ENCODE measurements around the gene CD248.
"Not testable (repeated sequence)": the region's sequence is repeated elsewhere in the genome, so short reads cannot be mapped to it uniquely, and the experiment has no call there.

The CD248 gene

GRCh38 chr11:66311965-66312548 is 4.8 kb downstream of the CD248 start:
- peaks cover 19% of the 10 kb centered on the region for H3K4me1 ChIP-seq (ENCODE audit: control insufficient read depth, insufficient read depth, low read length)
- peak overlapping the region; percentile 76 for H3K27ac ChIP-seq (ENCODE audit: insufficient read depth, low read depth, low read length, poor library complexity, severe bottlenecking)
- peaks cover 17% of the 10 kb centered on the region for H3K27me3 ChIP-seq (ENCODE audit: control insufficient read depth, insufficient read depth, low read length, poor library complexity, severe bottlenecking)
- H3K9me3 ChIP-seq (ENCODE audit: control insufficient read depth, low read length) = no peaks in the 10 kb centered on the region
- WGBS, 2 experiments = 0 to 1% methylated on average over 44 of the region's 44 CpGs
- H3K4me3 ChIP-seq (ENCODE audit: insufficient read depth, low read depth, low read length) = peak overlapping the region; percentile 36
- no peaks in the 10 kb centered on the region for H3K36me3 ChIP-seq (ENCODE audit: control insufficient read depth, insufficient read depth, low read length)

GRCh38 chr11:66311470-66311964 is 5.3 kb downstream of the CD248 start:
- Histone ChIP-seq H3K9me3 (ENCODE audit: control insufficient read depth, low read length) (no peaks in the 10 kb centered on the region), H3K4me1 (ENCODE audit: control insufficient read depth, insufficient read depth, low read length) (peaks cover 13% of the 10 kb centered on the region), H3K27ac (ENCODE audit: insufficient read depth, low read depth, low read length, poor library complexity, severe bottlenecking) (peak overlapping the region; percentile 76), H3K27me3 (ENCODE audit: control insufficient read depth, insufficient read depth, low read length, poor library complexity, severe bottlenecking) (peaks cover 15% of the 10 kb centered on the region), H3K36me3 (ENCODE audit: control insufficient read depth, insufficient read depth, low read length) (no peaks in the 10 kb centered on the region), H3K4me3 (ENCODE audit: insufficient read depth, low read depth, low read length) (peak overlapping the region; percentile 36)
- 26 to 29% methylated on average over 26 of the region's 26 CpGs for WGBS, 2 experiments

GRCh38 chr11:66310803-66311440 is 5.9 kb downstream of the CD248 start:
- H3K27ac ChIP-seq (ENCODE audit: insufficient read depth, low read depth, low read length, poor library complexity, severe bottlenecking); H3K27me3 ChIP-seq (ENCODE audit: control insufficient read depth, insufficient read depth, low read length, poor library complexity, severe bottlenecking); H3K4me1 ChIP-seq (ENCODE audit: control insufficient read depth, insufficient read depth, low read length); H3K36me3 ChIP-seq (ENCODE audit: control insufficient read depth, insufficient read depth, low read length); H3K4me3 ChIP-seq (ENCODE audit: insufficient read depth, low read depth, low read length); H3K9me3 ChIP-seq (ENCODE audit: control insufficient read depth, low read length): not testable (repeated sequence)
- 89 to 91% methylated on average over 18 of the region's 18 CpGs for WGBS, 2 experiments

- Histone ChIP-seq H3K36me3 (ENCODE audit: control insufficient read depth, insufficient read depth, low read length) (no peaks in the 10 kb centered on the region), H3K4me3 (ENCODE audit: insufficient read depth, low read depth, low read length) (no peak overlapping the region), H3K9me3 (ENCODE audit: control insufficient read depth, low read length) (no peaks in the 10 kb centered on the region), H3K27me3 (ENCODE audit: control insufficient read depth, insufficient read depth, low read length, poor library complexity, severe bottlenecking) (peaks cover 8% of the 10 kb centered on the region), H3K4me1 (ENCODE audit: control insufficient read depth, insufficient read depth, low read length) (peaks cover 10% of the 10 kb centered on the region), H3K27ac (ENCODE audit: insufficient read depth, low read depth, low read length, poor library complexity, severe bottlenecking) (no peak overlapping the region)
- 93 to 94% methylated on average over 8 of the region's 8 CpGs for WGBS, 2 experiments
Measured at GRCh38 chr11:66310324-66310723, 6.5 kb downstream of the CD248 start.

- Histone ChIP-seq H3K27ac (ENCODE audit: insufficient read depth, low read depth, low read length, poor library complexity, severe bottlenecking) (no peak overlapping the region), H3K27me3 (ENCODE audit: control insufficient read depth, insufficient read depth, low read length, poor library complexity, severe bottlenecking) (peaks cover 8% of the 10 kb centered on the region), H3K4me1 (ENCODE audit: control insufficient read depth, insufficient read depth, low read length) (peaks cover 10% of the 10 kb centered on the region), H3K4me3 (ENCODE audit: insufficient read depth, low read depth, low read length) (no peak overlapping the region), H3K36me3 (ENCODE audit: control insufficient read depth, insufficient read depth, low read length) (no peaks in the 10 kb centered on the region), H3K9me3 (ENCODE audit: control insufficient read depth, low read length) (no peaks in the 10 kb centered on the region)
- 87% methylated on average over 3 of the region's 3 CpGs for WGBS, 2 experiments
Measured at GRCh38 chr11:66309475-66309874, 7.4 kb downstream of the CD248 start.

- peaks cover 4% of the 10 kb centered on the region for H3K4me1 ChIP-seq (ENCODE audit: control insufficient read depth, insufficient read depth, low read length)
- no peak overlapping the region for H3K4me3 ChIP-seq (ENCODE audit: insufficient read depth, low read depth, low read length)
- H3K27me3 ChIP-seq (ENCODE audit: control insufficient read depth, insufficient read depth, low read length, poor library complexity, severe bottlenecking) = no peaks in the 10 kb centered on the region
- H3K9me3 ChIP-seq (ENCODE audit: control insufficient read depth, low read length) = no peaks in the 10 kb centered on the region
- no peak overlapping the region for H3K27ac ChIP-seq (ENCODE audit: insufficient read depth, low read depth, low read length, poor library complexity, severe bottlenecking)
- no peaks in the 10 kb centered on the region for H3K36me3 ChIP-seq (ENCODE audit: control insufficient read depth, insufficient read depth, low read length)
- 90 to 93% methylated on average over 12 of the region's 12 CpGs for WGBS, 2 experiments
Measured at GRCh38 chr11:66302656-66303055, 14.2 kb downstream of the CD248 start.

- H3K9me3 ChIP-seq (ENCODE audit: control insufficient read depth, low read length) = no peaks in the 10 kb centered on the region
- no peak overlapping the region for H3K27ac ChIP-seq (ENCODE audit: insufficient read depth, low read depth, low read length, poor library complexity, severe bottlenecking)
- no peaks in the 10 kb centered on the region for H3K36me3 ChIP-seq (ENCODE audit: control insufficient read depth, insufficient read depth, low read length)
- H3K4me1 ChIP-seq (ENCODE audit: control insufficient read depth, insufficient read depth, low read length) = peaks cover 10% of the 10 kb centered on the region
- H3K27me3 ChIP-seq (ENCODE audit: control insufficient read depth, insufficient read depth, low read length, poor library complexity, severe bottlenecking) = peaks cover 2% of the 10 kb centered on the region
- H3K4me3 ChIP-seq (ENCODE audit: insufficient read depth, low read depth, low read length) = no peak overlapping the region
- 89 to 95% methylated on average over 3 of the region's 3 CpGs for WGBS, 2 experiments
Measured at GRCh38 chr11:66299186-66299585, 17.7 kb downstream of the CD248 start.

GRCh38 chr11:66297610-66298009 is 19.2 kb downstream of the CD248 start:
- Histone ChIP-seq H3K4me1 (ENCODE audit: control insufficient read depth, insufficient read depth, low read length) (peaks cover 10% of the 10 kb centered on the region), H3K27ac (ENCODE audit: insufficient read depth, low read depth, low read length, poor library complexity, severe bottlenecking) (no peak overlapping the region), H3K9me3 (ENCODE audit: control insufficient read depth, low read length) (no peaks in the 10 kb centered on the region), H3K27me3 (ENCODE audit: control insufficient read depth, insufficient read depth, low read length, poor library complexity, severe bottlenecking) (peaks cover 18% of the 10 kb centered on the region), H3K36me3 (ENCODE audit: control insufficient read depth, insufficient read depth, low read length) (no peaks in the 10 kb centered on the region), H3K4me3 (ENCODE audit: insufficient read depth, low read depth, low read length) (no peak overlapping the region)
- 28 to 33% methylated on average over 7 to 8 of the region's 8 CpGs for WGBS, 2 experiments

GRCh38 chr11:66294626-66295620 is 21.9 kb downstream of the CD248 start:
- Histone ChIP-seq H3K4me3 (ENCODE audit: insufficient read depth, low read depth, low read length) (no peak overlapping the region), H3K27me3 (ENCODE audit: control insufficient read depth, insufficient read depth, low read length, poor library complexity, severe bottlenecking) (peaks cover 45% of the 10 kb centered on the region), H3K9me3 (ENCODE audit: control insufficient read depth, low read length) (no peaks in the 10 kb centered on the region), H3K4me1 (ENCODE audit: control insufficient read depth, insufficient read depth, low read length) (peaks cover 18% of the 10 kb centered on the region), H3K27ac (ENCODE audit: insufficient read depth, low read depth, low read length, poor library complexity, severe bottlenecking) (no peak overlapping the region), H3K36me3 (ENCODE audit: control insufficient read depth, insufficient read depth, low read length) (no peaks in the 10 kb centered on the region)
- WGBS, 2 experiments = 95 to 96% methylated on average over 123 of the region's 123 CpGs

Measured in ectodermal cell (in vitro differentiated cells).